Aorta (tissue), 5 donors: ENCODE measurements around the gene RAB39B. TPM values are rescaled to one million over a fixed set of nuclear protein-coding genes. Genes with fewer than 3 reads are reported as not detected.
"Not testable (repeated sequence)": the region's sequence is repeated elsewhere in the genome, so short reads cannot be mapped to it uniquely, and the experiment has no call there.

Source experiments
- ATAC-seq: fragments of 200-7000 bp; cut with Tn5 transposase; one replicate; pipeline ENCODE4 v1.9.1; 2022; ENCODE audit warnings: moderate library complexity; ENCODE audit not compliant: low FRiP score
- DNase-seq, 2 donors: peaks; one replicate each; pipeline ENCODE4 v3.0.0-alpha.2; 2020
- H3K27ac ChIP-seq, 2 donors: one replicate each; pipeline ENCODE4 v1.5.1; 2013; ENCODE audit warnings: low read length in 2 of 2, mild to moderate bottlenecking in 2 of 2, moderate library complexity in 2 of 2, control low read depth in 1 of 2, inconsistent platforms in 1 of 2, low read depth in 1 of 2
- H3K27me3 ChIP-seq, 2 donors: one replicate each; pipeline ENCODE4 v1.6.1; 2013; ENCODE audit warnings: control low read depth in 1 of 2, low read length in 1 of 2, mild to moderate bottlenecking in 1 of 2, moderate library complexity in 1 of 2; ENCODE audit not compliant: insufficient read depth in 2 of 2, control insufficient read depth in 1 of 2
- H3K36me3 ChIP-seq, 2 donors: one replicate each; pipeline ENCODE4 v1.6.1; 2013; ENCODE audit warnings: control low read depth in 1 of 2, low read length in 1 of 2, mild to moderate bottlenecking in 1 of 2; ENCODE audit not compliant: insufficient read depth in 2 of 2, control insufficient read depth in 1 of 2
- H3K4me1 ChIP-seq, 2 donors: one replicate each; pipeline ENCODE4 v1.6.1; 2013; ENCODE audit warnings: low read length in 2 of 2, control low read depth in 1 of 2, mild to moderate bottlenecking in 1 of 2, moderate library complexity in 1 of 2; ENCODE audit not compliant: insufficient read depth in 2 of 2, control insufficient read depth in 1 of 2
- H3K4me3 ChIP-seq, 2 donors: one replicate each; pipeline ENCODE4 v1.5.1; 2013; ENCODE audit warnings: low read length in 2 of 2, control low read depth in 1 of 2, mild to moderate bottlenecking in 1 of 2
- H3K9me3 ChIP-seq: one replicate; pipeline ENCODE4 v1.6.1; 2013; ENCODE audit warnings: mild to moderate bottlenecking, low read length; ENCODE audit not compliant: control insufficient read depth
- WGBS, 2 donors: extraction: QIAGEN DNeasy Blood & Tissue Kit; methylation state at CpG; one replicate each; pipeline ENCODE4 v1.1.7; 2013; 5-methylcytosine and 5-hydroxymethylcytosine counted together
- intact Hi-C, 2 donors: fragments of 100-400 bp; cut with DNase I; formaldehyde crosslinking; loops; one replicate each; pipeline versions ENCODE4 v1.14.2 to v1.15.0; 2022
- long read RNA-seq, 2 donors: library from polyadenylated mRNA; unstranded; transcript quantifications; one replicate each; pipeline ENCODE4 v2.0.0, GENCODE V29; 2020 to 2021
- polyA plus RNA-seq, 2 donors: library from polyadenylated mRNA; stranded (reverse); fragments of 200-250 nt; gene quantifications; one replicate each; pipeline ENCODE4 v1.2.3, GENCODE V29; 2013
- total RNA-seq, 2 donors: library from RNA; stranded (reverse); fragmentation: NEBNext Ultra II Directional; extraction: Animal tissue kit (Norgen Biotek cat#: 25700); gene quantifications; one replicate each; pipeline ENCODE4 v1.2.1, GENCODE V29; 2021
- donor health status: healthy with polysubstance abuse.
- donor health status: Bipolar disorder and iron deficiency.
- donor health status: DM: no; HTN: no; CAD: no.
- donor health status: DM: no; HTN: no; CAD: no.
- donor health status: DM: yes; HTN: yes; CAD: no.

Gene RAB39B, protein sequence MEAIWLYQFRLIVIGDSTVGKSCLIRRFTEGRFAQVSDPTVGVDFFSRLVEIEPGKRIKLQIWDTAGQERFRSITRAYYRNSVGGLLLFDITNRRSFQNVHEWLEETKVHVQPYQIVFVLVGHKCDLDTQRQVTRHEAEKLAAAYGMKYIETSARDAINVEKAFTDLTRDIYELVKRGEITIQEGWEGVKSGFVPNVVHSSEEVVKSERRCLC
- total RNA-seq, result under 1 TPM; 0.52 to 0.72 TPM
- under 1 TPM; 0.03 to 0.50 TPM for polyA plus RNA-seq
- long read RNA-seq, donor 1, result 0 reads
- long read RNA-seq, donor 2, partial matches to known transcripts, result 0 of 1 reads
- long read RNA-seq, donor 2, other reads (novel, unspliced or antisense), result 0 of 1 reads

DNA sequence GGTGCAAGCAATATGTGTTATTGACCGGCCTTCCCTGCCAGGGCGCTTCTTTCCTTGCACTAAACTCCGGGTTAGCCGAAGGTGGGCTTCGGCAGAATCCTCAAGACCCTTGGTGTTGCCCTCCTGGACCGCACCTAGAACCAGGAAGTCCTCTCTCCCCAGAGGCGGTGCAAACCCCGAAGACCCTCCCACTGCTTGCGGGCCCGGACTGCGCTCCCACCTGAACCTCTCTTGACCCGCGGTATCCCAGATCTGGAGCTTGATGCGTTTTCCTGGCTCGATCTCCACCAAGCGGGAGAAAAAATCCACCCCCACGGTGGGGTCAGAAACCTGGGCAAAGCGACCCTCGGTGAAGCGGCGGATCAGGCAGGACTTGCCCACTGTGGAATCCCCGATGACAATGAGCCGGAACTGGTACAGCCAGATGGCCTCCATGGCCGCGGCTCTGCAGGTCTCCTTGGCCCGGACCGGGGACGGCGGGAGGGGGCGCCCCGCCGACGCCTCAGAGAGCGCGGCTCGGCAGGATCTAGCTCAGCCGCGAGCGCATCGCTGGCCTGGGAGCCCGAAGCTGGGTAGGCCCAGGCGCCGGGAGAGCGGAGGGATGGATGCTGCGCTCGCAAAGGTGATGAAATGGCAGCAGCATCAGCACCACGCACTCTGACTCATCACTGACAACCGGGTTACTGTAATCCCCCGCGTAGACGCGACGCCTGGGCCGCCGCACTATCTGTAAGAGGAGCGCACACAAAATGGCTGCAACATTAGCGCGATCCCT is at the start of gene RAB39B:
Gene RAB39B (minus strand): TSS at position 638 of the 775 bp plus-strand sequence. CDS start 203 bp downstream, at position 435.
- DNase-seq (peak; percentile 63 to 83), ATAC-seq (peak; percentile 63)
- no peaks in the 10 kb centered on the region for H3K4me1 ChIP-seq
- H3K27me3 ChIP-seq, result no peaks in the 10 kb centered on the region
- 1 to 23% methylated on average over 58 of the region's 58 CpGs for WGBS, 2 donors
- intact Hi-C loops, result no loop called here
- no peaks in the 10 kb centered on the region for H3K36me3 ChIP-seq
- H3K27ac ChIP-seq, result no peak within 1 kb of the TSS
- H3K4me3 ChIP-seq, result peak within 1 kb of the TSS; percentile 0 to 14
- H3K9me3 ChIP-seq, result no peaks in the 10 kb centered on the region

DNA sequence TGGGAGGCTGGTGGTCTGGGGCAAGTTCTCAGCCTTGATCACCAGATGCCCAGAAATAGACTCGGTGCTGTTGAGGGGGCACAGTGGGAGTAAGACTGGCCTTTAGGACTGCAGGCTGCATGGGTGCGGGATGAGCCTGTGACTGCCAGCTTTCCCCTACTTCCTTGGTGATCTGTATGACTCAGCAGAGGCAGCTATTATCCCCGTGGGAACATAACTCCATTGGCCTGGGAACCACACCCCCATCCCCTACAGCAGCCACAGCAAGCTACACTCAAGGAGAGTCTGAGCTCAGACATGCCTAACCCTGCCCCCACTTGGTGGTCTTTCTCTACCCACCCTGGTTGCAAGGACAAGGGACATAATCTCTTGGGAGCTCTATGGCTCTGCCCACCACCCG is 49.5 kb upstream of the RAB39B start:
- H3K36me3 ChIP-seq, result no peaks in the 10 kb centered on the region
- no peaks in the 10 kb centered on the region for H3K27me3 ChIP-seq
- intact Hi-C loops, result no loop called here
- H3K9me3 ChIP-seq, result no peaks in the 10 kb centered on the region
- WGBS, 2 donors, result 75 to 83% methylated on average over 4 of the region's 4 CpGs
- DNase-seq (peak in 1 of 2 donors; percentile 30), ATAC-seq (no peak)
- no peaks in the 10 kb centered on the region for H3K4me1 ChIP-seq
- no peak overlapping the region for H3K27ac ChIP-seq
- no peak overlapping the region for H3K4me3 ChIP-seq

DNA sequence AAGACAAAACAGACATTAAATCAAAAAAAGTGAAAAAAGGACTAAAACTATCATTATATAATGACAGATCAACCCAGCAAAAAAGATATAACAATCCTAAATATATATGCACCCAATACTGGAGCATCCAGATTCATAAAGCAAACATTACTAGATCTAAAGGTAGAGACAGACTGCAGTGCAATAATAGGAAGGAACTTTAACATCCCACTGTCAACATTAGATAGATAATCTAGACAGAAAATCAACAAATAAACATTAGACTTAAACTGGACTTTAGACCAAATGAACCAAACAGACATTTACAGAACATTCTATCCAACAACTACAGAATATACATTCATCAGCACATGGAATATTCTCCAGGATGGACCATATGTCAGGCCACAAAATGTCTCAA is 29.5 kb upstream of the RAB39B start:
- Histone ChIP-seq H3K27me3 (no peaks in the 10 kb centered on the region), H3K27ac (no peak overlapping the region), H3K9me3 (no peaks in the 10 kb centered on the region), H3K36me3 (no peaks in the 10 kb centered on the region), H3K4me1 (no peaks in the 10 kb centered on the region), H3K4me3 (no peak overlapping the region)
- DNase-seq, result no peak
- no peak for ATAC-seq
- intact Hi-C loops, result no loop called here

DNA sequence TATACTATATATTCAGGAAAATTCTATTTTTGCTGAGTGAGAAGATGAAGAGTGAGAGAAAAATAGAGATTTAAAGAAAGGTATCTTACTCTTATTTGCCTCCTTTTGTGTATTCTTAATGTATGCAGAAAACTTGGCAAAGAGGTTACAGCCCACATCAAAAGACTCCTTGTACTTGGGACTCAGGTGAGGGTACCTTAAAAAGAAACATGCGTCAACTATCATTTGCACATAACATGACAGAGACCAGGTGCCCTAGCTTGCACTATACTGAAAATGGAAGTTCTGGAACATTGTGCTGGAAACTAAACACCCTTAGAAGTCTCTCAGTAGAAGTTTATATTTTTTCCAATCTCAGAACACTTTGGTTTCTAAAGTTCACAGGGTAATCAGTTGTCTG is 15.6 kb upstream of the RAB39B start:
- 90 to 92% methylated on average over 1 of the region's 1 CpG for WGBS, 2 donors
- no peaks in the 10 kb centered on the region for H3K27me3 ChIP-seq

DNA sequence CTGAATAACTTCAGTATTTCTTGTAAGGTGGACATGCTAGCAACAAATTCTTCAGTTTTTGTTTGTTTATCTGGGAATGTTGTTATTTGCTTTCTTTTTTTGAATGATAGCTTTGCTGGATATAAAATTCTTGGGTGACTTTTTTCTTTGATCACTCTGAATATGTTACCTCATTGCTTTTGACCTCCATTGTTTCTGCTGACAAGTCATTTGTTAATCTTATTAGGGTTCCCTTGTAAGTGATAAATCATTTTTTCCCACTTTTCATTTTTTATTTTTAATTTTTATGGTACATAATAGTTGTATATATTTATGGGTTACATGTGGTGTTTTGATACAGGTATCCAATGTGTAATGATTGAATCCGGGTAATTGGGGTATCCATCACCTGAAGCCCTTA is 6.7 kb upstream of the RAB39B start:
- Histone ChIP-seq H3K27me3 (no peaks in the 10 kb centered on the region), H3K4me3 (no peak overlapping the region), H3K9me3 (no peaks in the 10 kb centered on the region), H3K4me1 (no peaks in the 10 kb centered on the region), H3K27ac (no peak overlapping the region), H3K36me3 (no peaks in the 10 kb centered on the region)
- DNase-seq (no peak), ATAC-seq (no peak)
- WGBS, 2 donors, result 82 to 92% methylated on average over 1 of the region's 1 CpG
- intact Hi-C loops, result no loop called here

More for the DNA sequence above, 15.6 kb upstream of the RAB39B start:
- intact Hi-C loops, result no loop called here
- H3K27ac ChIP-seq, result no peak overlapping the region
- DNase-seq (no peak), ATAC-seq (no peak)
- H3K4me1 ChIP-seq, result no peaks in the 10 kb centered on the region
- no peaks in the 10 kb centered on the region for H3K9me3 ChIP-seq
- H3K36me3 ChIP-seq, result no peaks in the 10 kb centered on the region
- no peak overlapping the region for H3K4me3 ChIP-seq

DNA sequence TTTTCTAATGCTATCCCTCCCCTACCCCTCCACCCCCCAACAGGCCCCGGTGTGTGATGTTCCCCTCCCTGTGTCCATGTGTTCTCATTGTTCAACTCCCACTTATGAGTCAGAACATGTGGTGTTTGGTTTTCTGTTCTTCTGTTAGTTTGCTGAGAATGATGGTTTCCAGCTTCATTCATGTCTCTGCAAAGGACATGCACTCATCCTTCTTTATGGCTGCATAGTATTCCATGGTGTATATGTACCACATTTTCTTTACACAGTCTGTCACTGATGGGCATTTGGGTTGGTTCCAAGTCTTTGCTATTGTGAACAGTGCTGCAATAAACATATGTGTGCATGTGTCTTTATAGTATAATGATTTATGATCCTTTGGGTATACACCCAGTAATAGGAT is 3.7 kb upstream of the RAB39B start:
- ATAC-seq, intact Hi-C loops: not testable (repeated sequence)
- WGBS, 2 donors, result 85 to 100% methylated on average over 1 of the region's 1 CpG

DNA sequence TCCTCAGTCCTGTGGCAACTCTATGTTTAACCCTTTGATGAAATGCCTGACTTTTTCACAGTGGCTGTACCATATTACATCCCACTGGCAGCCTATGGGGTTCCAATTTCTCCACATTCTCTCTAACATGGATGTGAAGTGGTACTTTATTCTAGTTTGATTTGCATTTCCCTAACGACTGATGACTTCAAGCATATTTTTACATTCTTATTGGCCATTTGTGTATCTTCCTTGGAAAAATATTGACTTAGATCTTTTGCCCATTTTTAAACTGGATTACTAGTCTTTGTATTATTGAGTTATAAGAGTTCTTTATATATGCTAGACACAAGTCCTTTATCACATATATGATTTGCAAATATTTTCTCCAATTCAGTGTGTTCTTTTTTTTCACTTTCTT is 2.1 kb upstream of the RAB39B start:
- H3K27ac ChIP-seq, result no peak overlapping the region
- no peaks in the 10 kb centered on the region for H3K4me1 ChIP-seq
- DNase-seq (no peak), ATAC-seq (no peak)
- H3K9me3 ChIP-seq, result no peaks in the 10 kb centered on the region
- intact Hi-C loops, result no loop called here
- 76 to 79% methylated on average over 1 of the region's 1 CpG for WGBS, 2 donors
- no peak overlapping the region for H3K4me3 ChIP-seq
- H3K36me3 ChIP-seq, result no peaks in the 10 kb centered on the region
- H3K27me3 ChIP-seq, result no peaks in the 10 kb centered on the region

More for the DNA sequence above, 3.7 kb upstream of the RAB39B start:
- not testable (repeated sequence) for H3K4me3 ChIP-seq, DNase-seq, H3K4me1 ChIP-seq, H3K27ac ChIP-seq, H3K9me3 ChIP-seq, H3K36me3 ChIP-seq, H3K27me3 ChIP-seq

DNA sequence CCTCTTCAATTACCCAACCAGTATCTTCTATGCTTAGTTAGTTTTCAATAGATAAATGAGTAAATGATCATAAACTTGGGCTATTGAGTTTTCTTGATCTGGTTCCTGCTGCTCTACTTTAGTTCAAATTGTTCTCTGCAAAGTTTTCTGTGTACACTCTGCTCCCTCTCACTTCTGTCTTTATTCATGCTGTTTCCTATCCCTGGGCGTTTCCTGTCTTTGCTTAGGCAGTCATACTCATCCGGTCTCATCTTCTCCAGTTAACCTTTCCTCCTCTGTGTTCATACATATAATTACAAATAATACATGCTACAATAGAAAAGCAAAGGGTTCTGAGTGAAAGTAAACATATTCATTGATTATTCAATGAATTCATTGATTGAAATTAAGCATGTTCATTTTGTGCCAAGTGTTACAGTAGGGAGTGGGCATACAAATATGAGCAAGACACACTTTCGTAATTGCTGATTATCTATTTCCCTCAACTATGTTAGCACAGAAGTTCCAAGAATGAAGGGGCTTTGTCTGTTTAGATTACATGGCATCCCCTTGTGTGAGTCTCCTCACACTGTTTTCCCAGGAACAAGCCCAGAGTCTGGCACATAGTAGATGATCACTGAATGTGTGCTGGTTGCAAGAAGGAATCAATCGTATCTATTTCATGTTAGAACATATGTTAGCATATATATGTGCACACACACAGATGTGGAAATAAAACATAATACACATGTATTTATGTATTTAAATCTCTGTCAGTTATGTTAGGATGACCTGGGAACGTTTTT is 1.1 kb downstream of the RAB39B start:
- H3K4me1 ChIP-seq, result no peaks in the 10 kb centered on the region
- no peak overlapping the region for H3K4me3 ChIP-seq
- no peaks in the 10 kb centered on the region for H3K27me3 ChIP-seq
- intact Hi-C loops, result no loop called here
- H3K9me3 ChIP-seq, result no peaks in the 10 kb centered on the region
- no peak for DNase-seq
- H3K27ac ChIP-seq, result no peak overlapping the region
- WGBS, 2 donors, result 40 to 50% methylated on average over 5 of the region's 5 CpGs
- H3K36me3 ChIP-seq, result no peaks in the 10 kb centered on the region
- no peak for ATAC-seq
